Testis (tissue), 2 donors: ENCODE data around the gene RPL18.

Experiments used
- CTCF ChIP-seq, 3 experiments: fragments of 450-650 bp in 2 of 3; fragments of 200-600 bp in 1 of 3; sonication (generic) in 1 of 3; IDR thresholded peaks; one replicate each; pipeline ENCODE4 v1.5.1; 2016 to 2019; ENCODE audit warnings: antibody characterized with exemption in 3 of 3, mild to moderate bottlenecking in 2 of 3, moderate library complexity in 1 of 3
- POLR2A ChIP-seq: fragments of 450-650 bp; IDR thresholded peaks from one replicate; pipeline ENCODE4 v1.6.1; 2017; ENCODE audit warnings: antibody characterized with exemption, mild to moderate bottlenecking, moderate library complexity

- TF ChIP-seq CTCF (IDR thresholded peaks at IDR 0.05) (no peak), POLR2A (no peak)
Observed at GRCh38 chr19:48625891-48626327, 6.9 kb upstream of the RPL18 start.
